Suppressor macrophage treated with lipopolysaccharide for 1 hour (primary cell): ENCODE data around the gene TTC23.

Experiments
- DNase-seq, 3 donors: peaks; one replicate each; pipeline ENCODE4 v3.0.0-alpha.2; 2020 to 2022

TTC23 gene

DNA sequence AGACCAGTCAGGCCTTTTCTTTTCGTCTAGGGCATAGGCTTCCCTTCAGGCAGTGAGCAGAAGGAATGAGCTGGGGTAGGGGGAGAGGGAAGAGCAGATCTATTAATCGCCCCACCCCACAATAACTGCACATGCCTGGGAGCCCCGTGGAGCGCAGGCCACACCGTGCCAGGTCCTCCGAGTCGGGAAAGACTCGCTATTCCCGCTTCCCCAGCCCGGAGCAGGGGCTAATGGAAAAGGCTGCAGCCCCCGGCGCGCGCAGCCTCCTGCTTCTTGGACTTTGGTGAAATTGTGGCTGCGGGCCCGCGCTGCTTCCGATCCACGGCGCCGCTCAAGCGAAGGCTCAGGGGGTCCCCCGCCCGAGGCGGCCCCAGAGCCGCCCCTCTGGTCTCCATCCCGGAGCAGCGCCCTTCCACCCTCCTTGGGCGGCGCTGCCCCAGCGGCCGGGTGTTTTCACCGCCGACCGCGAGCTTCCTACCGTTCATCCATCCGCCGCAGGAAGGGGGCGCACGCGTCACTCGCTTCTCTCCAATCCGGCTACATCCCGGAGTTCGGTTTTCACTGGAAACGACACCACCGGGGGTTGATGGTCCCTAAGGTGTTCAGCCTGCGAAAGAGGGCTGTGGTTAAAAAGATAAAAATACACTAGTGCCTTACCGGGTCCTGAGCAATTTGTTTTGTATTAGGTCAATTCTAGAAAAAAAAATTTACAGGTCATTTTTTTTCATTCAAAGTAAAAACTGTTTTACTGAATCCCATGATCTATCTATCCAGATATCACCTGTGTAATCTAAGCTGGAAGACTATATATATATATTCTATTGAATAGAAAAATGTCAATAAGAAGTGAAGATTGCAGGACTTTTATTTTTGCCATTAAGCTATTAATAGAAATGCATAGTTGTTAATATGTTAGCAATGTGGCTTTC, 148.9 kb downstream of the TTC23 start:
- DNase-seq, result peak; percentile 70 to 87 (median 80)

DNA sequence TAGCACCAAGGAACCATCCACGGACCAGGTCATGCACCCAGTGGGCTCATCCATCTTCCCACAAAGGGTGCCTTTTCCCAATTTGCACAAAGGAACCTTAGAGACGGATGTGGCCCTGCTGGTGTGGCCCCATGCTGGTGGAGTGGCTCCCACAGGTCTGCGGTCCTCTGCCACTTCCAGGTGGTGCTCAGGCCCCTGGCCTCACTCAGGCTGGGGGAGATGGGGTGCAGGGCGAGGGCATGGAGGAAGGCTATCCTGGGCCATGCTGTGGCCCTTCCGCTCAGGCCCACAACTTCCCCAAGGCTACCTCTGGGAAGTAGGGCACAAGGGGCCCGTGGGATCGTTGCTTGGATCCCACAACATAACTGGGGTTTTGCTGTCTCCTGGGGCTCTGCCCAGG, 149.7 kb downstream of the TTC23 start:
- DNase-seq, result no peak

DNA sequence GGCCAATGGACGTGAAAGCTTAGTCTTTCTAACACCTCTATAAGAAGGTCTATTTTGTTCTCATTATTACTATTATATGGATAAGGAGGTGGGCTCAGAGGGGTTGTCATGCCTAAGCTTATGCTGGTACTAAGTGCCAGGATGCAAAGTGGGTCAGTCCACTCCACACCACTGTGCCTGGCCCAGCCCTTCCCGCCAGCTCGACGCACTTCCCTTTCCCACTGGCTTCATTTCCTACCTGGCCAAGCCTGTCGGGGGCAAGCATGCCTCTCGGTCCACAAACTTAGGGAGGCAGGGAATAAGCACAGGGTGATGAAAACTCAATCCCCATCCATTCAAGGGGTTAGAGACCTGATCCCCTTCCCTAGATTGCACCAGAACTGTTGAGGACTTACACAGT, 150.4 kb downstream of the TTC23 start:
- no peak for DNase-seq

DNA sequence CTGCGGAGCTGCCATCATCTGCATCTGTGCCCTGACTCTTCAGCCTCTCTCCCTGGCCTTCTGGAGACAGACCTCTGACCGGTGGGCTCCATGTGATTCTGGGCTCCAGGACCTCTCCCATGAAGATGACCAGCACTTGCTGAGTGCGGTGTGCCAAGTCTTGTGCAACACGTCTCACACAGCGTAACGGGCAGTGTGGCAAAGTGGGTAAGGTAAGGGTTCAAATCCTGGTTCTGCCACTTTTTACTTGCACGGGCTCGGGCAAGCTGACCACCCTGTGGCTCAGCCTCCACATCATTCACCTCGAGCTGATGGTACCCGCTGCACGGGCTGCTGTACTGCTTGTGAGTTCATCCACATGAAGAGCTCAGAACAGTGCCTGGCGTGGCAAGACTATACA, 151.0 kb downstream of the TTC23 start:
- DNase-seq, result no peak

DNA sequence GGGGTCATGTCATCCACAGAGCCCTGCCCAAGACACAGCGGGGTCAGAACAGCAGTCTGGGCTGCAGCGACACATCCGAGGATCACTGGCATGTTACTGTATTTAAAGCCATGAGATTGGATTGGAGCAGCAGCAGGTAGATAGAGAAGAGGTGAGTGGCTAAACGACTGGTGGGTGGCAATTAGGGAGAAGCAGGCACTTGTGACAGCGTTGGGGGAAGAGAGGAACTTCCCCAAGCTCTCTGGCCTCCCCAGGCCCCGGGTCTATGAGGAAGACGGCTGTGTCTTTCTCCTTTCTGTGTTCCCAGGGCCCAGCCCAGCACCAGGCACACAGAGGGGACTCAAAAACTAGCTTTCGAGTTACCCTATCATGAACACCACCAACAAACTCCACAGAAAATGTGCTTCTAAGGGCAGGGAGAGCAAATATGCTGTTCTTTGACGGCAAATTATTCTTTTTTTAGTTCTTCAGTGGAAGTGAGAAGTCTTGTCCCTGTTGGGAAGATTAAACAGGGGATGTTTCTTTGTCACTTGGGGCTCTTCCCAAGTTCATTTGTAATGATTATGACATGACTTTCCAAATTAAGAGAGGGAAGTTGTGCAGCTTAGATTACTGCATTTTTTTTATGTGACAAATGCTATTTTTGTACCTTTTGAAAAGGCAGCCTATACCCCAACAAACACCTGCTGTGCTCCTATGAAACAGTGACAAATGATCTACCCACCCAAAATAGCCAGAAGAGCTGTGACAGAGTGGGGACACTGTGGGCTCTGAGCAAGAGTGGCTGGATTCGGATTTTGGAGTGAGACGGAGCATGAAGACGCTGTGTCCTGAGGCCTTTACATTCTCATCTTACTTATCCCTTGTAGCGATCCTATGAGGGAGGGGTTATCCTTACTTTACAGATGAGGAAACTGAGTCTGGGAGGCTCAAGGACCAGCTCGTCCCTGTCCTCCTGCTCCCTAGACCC, 151.7 kb downstream of the TTC23 start:
- DNase-seq, result peak in 2 of 3 donors; percentile 24 to 27

DNA sequence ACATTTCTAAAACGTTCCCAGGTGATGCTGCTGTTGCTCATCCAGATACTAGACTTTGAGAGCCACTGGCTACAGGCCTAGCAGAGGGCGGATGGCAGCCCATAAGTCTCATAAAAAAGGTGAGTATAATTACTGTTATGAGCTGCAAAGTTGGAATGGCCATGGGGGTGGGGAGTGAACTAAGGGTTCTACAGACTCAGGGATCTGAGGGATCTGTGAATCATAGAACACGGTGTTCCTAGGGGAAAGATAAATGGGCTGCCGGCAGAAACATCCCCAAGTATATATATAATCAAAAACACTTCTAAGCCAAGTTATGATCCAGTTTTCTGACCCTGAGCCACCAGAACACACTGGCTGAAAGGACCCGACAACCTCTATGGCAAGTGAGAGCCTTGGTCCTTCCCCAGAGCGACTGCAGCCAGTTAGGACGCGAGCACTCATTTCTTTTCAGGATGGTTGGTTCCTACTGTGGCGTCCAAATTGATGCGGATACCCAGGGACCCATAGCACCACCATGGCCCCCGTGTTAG, 152.4 kb downstream of the TTC23 start:
- no peak for DNase-seq

DNA sequence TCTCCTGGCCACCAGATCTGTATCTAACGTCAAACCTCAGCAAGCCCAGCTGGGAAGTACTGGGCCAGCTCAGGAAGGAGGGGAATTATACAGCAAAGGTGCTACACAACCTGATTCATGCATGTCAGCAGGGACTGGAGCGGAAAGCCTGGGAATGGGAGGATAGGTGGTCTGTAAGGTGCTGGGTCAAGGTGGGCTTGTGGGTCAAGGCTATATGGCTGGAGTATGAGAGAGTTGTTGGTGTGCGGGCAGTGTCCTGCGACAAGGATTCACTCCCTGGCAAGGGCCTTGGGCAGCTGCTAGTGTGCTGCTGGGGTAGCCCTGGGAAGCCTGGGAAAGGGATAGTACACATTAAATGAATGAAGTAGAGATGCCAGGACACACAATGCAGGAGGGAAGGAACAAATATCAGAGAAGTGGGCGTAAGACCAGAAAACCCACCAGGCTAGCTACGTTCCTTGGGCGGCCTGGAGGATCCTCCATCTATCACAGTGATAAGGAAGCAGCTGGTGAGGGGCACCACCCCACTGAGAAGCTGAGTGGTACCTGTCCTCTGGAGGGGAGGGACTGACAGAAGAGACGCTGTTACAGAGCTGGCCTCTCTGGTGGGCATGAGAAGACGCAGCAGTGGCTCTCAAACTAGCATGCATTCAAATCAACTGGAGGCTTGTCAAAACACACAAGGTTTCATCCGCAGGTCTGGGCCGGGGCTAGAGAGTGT, 153.0 kb downstream of the TTC23 start:
- DNase-seq, result no peak

DNA sequence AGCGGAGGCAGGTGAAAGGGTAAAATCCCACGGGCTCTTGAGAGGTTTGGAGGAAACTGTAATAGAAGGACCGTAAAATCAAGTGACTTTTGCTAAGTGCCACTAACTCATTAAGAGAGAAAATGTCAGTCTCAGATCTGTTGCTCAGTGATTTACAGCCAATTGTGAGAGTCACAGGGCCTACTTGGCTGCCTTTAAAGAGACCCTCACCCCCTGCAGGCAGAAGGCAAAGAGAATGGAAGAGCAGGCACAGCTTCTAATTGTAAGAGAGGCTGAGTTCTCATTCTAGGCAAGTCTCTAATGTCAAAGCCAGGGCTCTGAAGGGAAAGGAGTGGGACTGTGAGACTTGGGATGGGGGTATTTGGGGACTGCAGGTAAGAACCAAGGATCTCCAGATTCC, 153.8 kb downstream of the TTC23 start:
- DNase-seq, result no peak

DNA sequence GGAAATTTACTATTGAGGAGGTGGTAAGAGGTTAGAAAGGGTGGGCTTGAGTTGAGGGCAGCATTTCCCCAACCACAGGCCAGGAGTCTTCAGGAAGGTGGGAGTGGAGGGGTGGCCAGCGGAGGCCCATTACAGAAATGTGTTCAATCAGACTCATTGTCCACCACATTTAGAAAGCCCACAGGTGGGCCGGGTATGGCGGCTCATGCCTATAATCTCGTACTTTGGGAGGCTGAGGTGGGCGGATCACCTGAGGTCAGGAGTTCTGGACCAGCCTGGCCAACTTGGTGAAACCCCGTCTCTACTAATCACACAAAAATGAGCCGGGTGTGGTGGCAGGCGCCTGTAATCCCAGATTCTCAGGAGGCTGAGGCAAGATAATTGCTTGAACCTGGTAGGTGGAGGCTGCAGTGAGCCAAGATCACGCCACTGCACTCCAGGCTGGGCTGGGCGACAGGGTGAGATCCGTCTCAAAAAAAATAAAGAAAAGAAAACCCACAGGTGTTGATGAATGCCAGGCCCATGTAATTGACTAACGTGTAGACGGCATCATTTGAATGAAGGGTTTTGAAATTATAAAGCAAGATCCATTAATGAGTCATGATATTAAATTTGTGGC, 156.7 kb downstream of the TTC23 start:
- no peak for DNase-seq

DNA sequence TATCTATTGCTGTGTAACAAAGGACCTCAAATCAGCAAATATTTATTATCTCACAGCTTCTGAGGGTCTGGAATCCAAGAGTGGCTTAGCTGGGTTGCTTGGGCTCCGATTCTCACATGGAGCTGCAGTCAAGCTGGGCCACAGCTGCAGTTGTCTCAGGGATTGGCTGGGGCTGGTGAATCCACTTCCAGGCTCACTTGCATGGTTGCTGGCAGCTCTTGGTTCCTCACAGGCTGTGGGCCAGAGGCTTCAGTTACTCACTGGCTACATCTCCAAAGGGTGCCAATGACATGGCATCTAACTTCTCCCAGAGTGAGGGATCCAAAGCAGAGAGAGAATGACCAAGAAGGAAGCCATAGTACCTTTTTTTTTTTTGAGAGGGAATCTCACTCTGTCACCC, 158.4 kb downstream of the TTC23 start:
- DNase-seq, result no peak

DNA sequence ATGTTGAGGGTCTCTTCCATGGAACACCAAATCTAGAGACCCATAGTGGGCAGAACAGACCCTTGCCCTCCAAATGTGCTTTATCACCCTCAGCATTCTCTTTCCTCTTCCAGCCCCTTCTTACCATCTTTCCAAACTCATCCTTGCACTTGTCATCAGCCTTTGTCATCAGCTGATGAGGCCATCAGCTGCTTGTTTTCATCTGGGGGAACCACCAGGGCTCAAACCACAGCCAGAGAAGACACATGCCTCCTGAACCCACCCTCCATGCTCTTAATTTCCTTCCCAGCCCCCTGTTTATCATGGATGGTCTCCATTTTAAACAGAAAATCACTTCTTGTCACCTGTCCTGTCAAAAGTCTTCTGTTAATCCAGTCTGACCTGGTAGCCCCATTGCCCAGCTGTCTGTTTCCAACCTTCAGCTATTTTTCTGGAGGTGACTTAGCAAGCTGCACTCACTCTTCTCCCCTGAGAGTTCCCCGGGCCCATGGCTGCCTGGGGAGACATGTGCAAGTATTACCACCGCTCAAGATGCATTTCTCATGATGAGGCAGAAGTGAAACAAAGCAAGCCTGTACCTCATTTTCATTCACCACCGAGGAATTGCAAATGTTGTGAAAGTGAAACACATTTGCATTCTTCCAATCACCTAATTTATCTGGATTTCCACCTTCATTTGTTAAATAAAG, 159.2 kb downstream of the TTC23 start:
- DNase-seq, result peak; percentile 30 to 44 (median 40)

DNA sequence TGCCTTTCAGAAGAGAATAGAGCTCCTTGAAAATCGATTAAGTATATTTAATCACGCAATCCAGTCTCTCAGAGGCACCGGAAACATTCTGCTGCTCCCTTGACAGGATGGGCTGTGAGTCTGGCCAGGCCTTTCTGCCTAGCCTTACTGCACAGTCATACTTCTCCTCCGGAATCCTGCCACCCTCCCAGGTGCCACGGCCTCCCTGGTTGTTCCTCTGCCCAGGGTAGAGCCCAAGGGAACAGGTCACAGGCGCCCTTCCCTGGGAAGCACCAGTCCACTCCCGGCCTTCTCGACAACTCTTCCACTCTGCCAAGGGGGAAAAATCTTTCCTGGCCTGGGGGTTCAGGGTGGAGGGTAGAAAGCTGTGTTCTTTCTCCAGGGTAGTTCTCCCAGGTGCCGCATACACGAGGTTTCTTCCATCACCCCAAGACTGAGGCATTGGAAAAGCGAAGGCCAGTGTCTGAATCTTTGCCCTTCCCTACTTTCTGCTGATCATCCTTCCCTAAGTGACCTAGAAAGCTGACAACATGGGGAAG, 161.9 kb downstream of the TTC23 start:
- DNase-seq, result no peak

DNA sequence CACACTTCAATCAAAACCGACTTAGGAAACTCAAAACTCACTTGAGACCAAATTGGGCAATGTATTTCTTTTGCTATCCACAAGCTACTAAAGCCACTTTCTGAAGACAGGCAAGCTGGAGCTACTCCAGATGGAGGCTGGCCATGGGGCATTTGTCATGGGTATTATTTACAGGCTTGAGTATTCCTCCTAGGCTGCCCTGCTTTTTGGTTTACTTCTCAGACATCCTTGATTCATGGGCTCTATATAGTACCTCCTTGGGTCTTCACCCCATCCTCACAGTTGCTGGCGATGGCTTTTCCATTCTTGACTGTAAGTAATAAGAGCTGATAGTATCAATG, 163.1 kb downstream of the TTC23 start:
- no peak for DNase-seq
